Upper lobe of right lung (tissue), 1 donor: Measurements from ENCODE around the gene DPT. TPM values are rescaled to one million over a fixed set of nuclear protein-coding genes. Genes with fewer than 3 reads are reported as not detected.
"Not testable (repeated sequence)": the region's sequence is repeated elsewhere in the genome, so short reads cannot be mapped to it uniquely, and the experiment has no call there.

Experiments
- ATAC-seq: fragments of 200-7000 bp; cut with Tn5 transposase; one replicate; pipeline ENCODE4 v1.9.1; 2020; ENCODE audit warnings: mild to moderate bottlenecking, moderate library complexity
- DNase-seq: peaks from one replicate; pipeline ENCODE4 v3.0.0-alpha.2; 2020
- H3K27ac ChIP-seq: fragments of 200-600 bp; one replicate; pipeline ENCODE4 v1.8.0; 2022
- H3K27me3 ChIP-seq: fragments of 200-600 bp; one replicate; pipeline ENCODE4 v1.8.0; 2022; ENCODE audit warnings: mild to moderate bottlenecking
- H3K36me3 ChIP-seq: fragments of 200-600 bp; one replicate; pipeline ENCODE4 v1.8.0; 2022
- H3K4me1 ChIP-seq: fragments of 200-600 bp; one replicate; pipeline ENCODE4 v1.8.0; 2022
- H3K4me3 ChIP-seq: fragments of 200-600 bp; one replicate; pipeline ENCODE4 v1.8.0; 2022; ENCODE audit warnings: mild to moderate bottlenecking
- H3K9me3 ChIP-seq: fragments of 200-600 bp; one replicate; pipeline ENCODE4 v1.8.0; 2022
- CTCF ChIP-seq: fragments of 200-600 bp; IDR thresholded peaks from one replicate; pipeline ENCODE4 v1.8.0; 2022; ENCODE audit warnings: antibody characterized with exemption
- intact Hi-C: fragments of 100-400 bp; cut with DNase I; formaldehyde crosslinking; loops from one replicate; pipeline ENCODE4 v1.11.0; 2022
- total RNA-seq: library from RNA; stranded (reverse); fragmentation: NEBNext Ultra II Directional; extraction: Animal tissue kit (Norgen Biotek cat#: 25700); gene quantifications from one replicate; pipeline ENCODE4 v1.2.1, GENCODE V29; 2021
- donor health status: DM: no; HTN: yes; CAD: no; lungs with severe emphysema.

DPT gene
- total RNA-seq, 1 donor from 2014 or later = 44.7 TPM

GRCh38 chr1:168771104-168771630, 42.2 kb upstream of the DPT start:
- Histone ChIP-seq H3K4me3 (no peak overlapping the region), H3K27ac (no peak overlapping the region), H3K36me3 (no peaks in the 10 kb centered on the region), H3K27me3 (no peaks in the 10 kb centered on the region), H3K9me3 (no peaks in the 10 kb centered on the region), H3K4me1 (peaks cover 19% of the 10 kb centered on the region)
- no peak for TF ChIP-seq CTCF
- no peak for ATAC-seq
- intact Hi-C loops = no loop called here
- no peak for DNase-seq

DNA sequence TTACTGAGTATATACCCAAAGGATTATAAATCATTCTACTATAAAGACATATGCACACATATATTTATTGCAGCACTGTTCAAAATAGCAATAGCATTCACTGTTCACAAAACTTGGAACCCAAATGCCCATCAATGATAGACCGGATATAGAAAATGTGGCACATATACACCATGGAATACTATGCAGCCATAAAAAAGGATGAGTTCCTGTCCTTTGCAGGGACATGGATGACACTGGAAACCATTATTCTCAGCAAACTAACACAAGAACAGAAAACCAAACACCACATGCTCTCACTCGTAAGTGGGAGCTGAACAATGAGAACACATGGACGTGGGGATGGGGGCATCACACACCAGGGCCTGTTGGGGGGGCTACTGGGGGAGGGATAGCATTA, 40.9 kb upstream of the DPT start:
- DNase-seq, H3K9me3 ChIP-seq, H3K4me3 ChIP-seq, H3K27me3 ChIP-seq, ATAC-seq, H3K27ac ChIP-seq, intact Hi-C loops, H3K36me3 ChIP-seq: not testable (repeated sequence)
- H3K4me1 ChIP-seq = peaks cover 19% of the 10 kb centered on the region

GRCh38 chr1:168767894-168768584, 39.0 kb upstream of the DPT start:
- no peak for TF ChIP-seq CTCF
- H3K27ac ChIP-seq = no peak overlapping the region
- H3K27me3 ChIP-seq = no peaks in the 10 kb centered on the region
- DNase-seq (no peak), ATAC-seq (peak; percentile 93)
- intact Hi-C loops = no loop called here
- H3K4me3 ChIP-seq = no peak overlapping the region
- peaks cover 8% of the 10 kb centered on the region for H3K4me1 ChIP-seq
- no peaks in the 10 kb centered on the region for H3K9me3 ChIP-seq
- no peaks in the 10 kb centered on the region for H3K36me3 ChIP-seq

- Histone ChIP-seq H3K9me3 (no peaks in the 10 kb centered on the region), H3K27ac (no peak overlapping the region), H3K27me3 (no peaks in the 10 kb centered on the region), H3K4me1 (no peaks in the 10 kb centered on the region), H3K4me3 (no peak overlapping the region), H3K36me3 (no peaks in the 10 kb centered on the region)
- TF ChIP-seq CTCF = no peak
- ATAC-seq = no peak
- intact Hi-C loops = no loop called here
- DNase-seq = no peak
Measured at GRCh38 chr1:168766568-168766967, 37.6 kb upstream of the DPT start.

DNA sequence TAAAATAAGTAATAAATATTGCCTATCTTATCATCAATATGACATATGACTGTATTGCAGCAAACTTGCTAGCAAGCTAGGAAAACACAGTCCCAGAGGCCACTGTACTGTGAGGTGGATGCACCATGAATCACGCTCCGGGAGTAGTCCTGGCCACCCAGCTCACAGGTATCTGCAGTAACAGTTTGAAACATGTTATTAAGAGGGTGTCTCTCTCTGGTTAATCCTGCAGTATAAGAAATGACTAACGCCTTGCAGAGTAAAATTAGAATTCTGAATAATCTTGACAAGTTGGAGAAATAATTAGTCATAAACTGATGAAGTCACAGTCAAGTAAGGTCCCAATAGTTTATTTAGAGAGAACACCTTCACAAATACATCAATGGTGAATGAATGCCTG, 34.0 kb upstream of the DPT start:
- Histone ChIP-seq H3K9me3 (no peaks in the 10 kb centered on the region), H3K27me3 (no peaks in the 10 kb centered on the region), H3K4me1 (no peaks in the 10 kb centered on the region), H3K4me3 (no peak overlapping the region), H3K36me3 (no peaks in the 10 kb centered on the region), H3K27ac (no peak overlapping the region)
- TF ChIP-seq CTCF = no peak
- no peak for DNase-seq
- intact Hi-C loops = no loop called here
- no peak for ATAC-seq

DNA sequence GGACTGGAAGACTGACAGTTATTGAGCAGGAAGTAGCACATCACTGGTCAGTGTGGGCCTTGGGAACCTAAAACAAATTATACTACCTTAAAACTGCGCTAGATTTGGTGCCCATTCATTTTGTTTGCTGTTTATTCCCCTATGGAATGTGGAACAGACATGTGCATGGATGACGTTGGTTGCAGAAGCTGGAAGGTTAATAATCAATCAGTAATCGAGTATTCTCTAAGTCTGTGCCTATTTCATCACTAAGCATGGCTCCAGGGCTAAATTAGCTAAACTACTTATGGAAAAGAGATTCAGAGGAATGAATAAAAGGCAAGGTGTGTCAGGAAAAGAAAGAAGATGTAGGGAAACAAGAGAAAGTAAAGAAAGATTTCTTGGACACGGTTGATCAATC, 33.5 kb upstream of the DPT start:
- intact Hi-C loops = no loop called here
- Histone ChIP-seq H3K9me3 (no peaks in the 10 kb centered on the region), H3K4me3 (no peak overlapping the region), H3K27ac (no peak overlapping the region), H3K36me3 (no peaks in the 10 kb centered on the region), H3K27me3 (no peaks in the 10 kb centered on the region), H3K4me1 (no peaks in the 10 kb centered on the region)
- DNase-seq (no peak), ATAC-seq (no peak)
- TF ChIP-seq CTCF = no peak
